Activated CD4-positive, alpha-beta T cell treated with anti-CD3 and anti-CD28 coated beads for 4 hours (primary cell): Measurements from ENCODE around the gene NOL4.
"Not testable (repeated sequence)": the region's sequence is repeated elsewhere in the genome, so short reads cannot be mapped to it uniquely, and the experiment has no call there.

Source experiments
- DNase-seq, 2 donors: peaks; one replicate each; pipeline ENCODE4 v3.0.0-alpha.2; 2020

The NOL4 gene

GRCh38 chr18:34224423-34225217, at the start of gene NOL4:
Gene NOL4 (minus strand): TSS chr18:34224913. CDS start chr18:34223253, 1,660 bp downstream.
- DNase-seq = no peak

GRCh38 chr18:34266029-34266428, 41.3 kb upstream of the NOL4 start:
- not testable (repeated sequence) for DNase-seq

- DNase-seq = no peak
Measured at GRCh38 chr18:34261865-34262780, 37.4 kb upstream of the NOL4 start.

- no peak for DNase-seq
Measured at GRCh38 chr18:34258176-34258575, 33.5 kb upstream of the NOL4 start.

- DNase-seq = no peak
Measured at GRCh38 chr18:34251919-34252318, 27.2 kb upstream of the NOL4 start.

- DNase-seq = no peak
Measured at GRCh38 chr18:34248727-34249126, 24.0 kb upstream of the NOL4 start.

- DNase-seq = no peak
Measured at GRCh38 chr18:34242739-34243138, 18.0 kb upstream of the NOL4 start.

DNA sequence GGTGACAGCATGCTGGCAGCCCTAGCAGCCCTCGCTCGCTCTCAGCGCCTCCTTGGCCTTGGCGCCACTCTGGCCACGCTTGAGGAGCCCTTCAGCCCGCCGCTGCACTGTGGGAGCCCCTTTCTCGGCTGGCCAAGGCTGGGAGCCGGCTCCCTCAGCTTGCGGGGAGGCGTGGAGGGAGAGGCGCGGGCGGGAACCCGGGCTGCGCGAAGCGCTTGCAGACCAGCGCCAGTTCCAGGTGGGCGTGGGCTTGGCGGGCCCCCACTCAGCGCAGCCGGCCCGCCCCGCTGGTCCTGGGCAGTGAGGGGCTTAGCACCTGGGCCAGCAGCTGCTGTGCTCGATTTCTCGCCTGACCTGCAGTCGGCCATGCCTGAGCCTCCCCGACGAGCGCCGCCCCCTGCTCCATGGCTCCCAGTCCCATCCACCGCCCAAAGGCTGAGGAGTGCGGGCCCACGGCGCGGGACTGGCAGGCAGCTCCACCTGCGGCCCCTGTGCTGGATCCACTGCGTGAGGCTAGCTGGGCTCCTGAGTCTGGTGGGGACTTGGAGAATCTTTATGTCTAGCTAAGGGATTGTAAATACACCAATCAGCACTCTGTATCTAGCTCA, 9.2 kb upstream of the NOL4 start:
- DNase-seq = not testable (repeated sequence)

DNA sequence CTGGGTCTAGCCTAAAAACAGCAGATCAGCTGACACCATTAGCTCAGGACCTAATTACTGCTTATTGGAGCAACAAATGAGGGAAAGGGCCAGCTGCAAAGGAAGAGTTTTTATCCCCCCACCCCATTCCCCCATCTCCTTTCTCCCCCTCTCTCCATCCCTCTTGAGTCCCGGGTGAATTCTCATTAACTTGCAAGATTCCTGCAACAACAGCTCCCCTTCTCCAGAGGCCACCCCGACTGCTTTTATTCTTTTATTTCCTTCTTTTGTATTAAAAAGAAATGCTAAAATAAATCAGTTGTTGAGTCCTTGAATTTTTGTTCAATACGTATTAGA, 473 bp upstream of the NOL4 start:
- DNase-seq = no peak

DNA sequence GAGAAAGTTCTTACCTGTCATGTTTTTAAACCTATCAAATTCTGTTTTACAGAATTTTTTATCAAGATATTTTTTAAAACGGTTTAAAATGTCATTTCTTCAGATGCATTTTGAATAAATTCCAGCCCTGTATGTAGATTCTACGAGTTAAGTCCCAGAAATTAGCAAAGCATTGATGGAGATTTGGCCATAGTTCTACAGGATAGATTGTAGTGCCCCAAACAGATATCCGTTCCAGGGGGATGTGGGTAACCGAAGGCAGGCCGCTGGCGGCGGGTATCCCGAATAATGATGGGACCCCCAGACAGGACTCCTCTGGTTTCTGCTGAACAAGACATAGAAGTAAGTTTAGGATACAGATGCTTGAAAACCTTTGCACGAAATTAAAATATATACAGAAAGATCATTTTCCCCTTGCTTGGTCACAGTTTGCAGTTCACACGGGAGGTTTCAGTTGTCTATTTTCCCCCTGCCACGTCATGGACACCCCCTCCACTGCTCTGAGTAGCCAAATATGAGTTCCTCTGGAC, 755 bp downstream of the NOL4 start:
- no peak for DNase-seq

GRCh38 chr18:34223164-34223892, 1.4 kb downstream of the NOL4 start:
- DNase-seq = no peak

GRCh38 chr18:34222307-34223163, 2.2 kb downstream of the NOL4 start:
- no peak for DNase-seq

GRCh38 chr18:34221971-34222306, 2.8 kb downstream of the NOL4 start:
- DNase-seq = no peak

DNA sequence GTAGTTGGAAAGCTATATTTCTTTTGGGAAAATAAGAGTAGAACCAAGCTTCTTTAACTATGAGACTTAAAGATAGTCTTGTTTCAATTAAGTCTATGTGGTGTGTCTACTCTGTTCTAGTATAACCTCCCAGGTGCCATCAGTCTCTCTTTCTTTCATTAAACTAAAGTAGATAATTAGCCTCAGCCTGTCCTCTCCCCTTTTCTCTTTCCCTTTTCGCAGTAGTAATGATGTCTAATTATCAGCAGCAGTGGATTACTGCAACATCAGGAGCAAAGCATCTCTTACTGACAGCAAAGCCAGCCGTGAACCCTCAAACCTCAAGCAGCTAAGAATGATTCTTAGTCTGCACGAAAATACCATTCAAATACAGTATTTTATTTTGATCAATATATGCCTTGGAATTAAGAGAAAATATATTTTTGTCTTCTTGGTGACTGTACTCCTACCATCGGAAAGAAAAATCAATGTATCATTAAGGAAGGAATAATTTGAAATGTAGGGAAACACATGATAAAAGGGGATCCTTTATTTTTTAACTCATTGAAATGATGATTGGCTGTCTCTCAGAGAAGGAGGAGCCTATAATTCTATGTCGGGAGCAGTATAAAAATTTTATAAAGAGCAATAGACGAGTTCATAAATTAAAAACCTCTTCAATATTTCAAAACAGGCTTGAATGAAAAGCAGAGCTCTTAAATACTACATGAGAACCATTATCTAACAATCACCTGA, 4.5 kb downstream of the NOL4 start:
- no peak for DNase-seq

- DNase-seq = no peak
Measured at GRCh38 chr18:34219651-34220050, 5.1 kb downstream of the NOL4 start.

GRCh38 chr18:34212511-34212910, 12.2 kb downstream of the NOL4 start:
- no peak for DNase-seq

- no peak for DNase-seq
Measured at GRCh38 chr18:34207344-34207851, 17.3 kb downstream of the NOL4 start.

DNA sequence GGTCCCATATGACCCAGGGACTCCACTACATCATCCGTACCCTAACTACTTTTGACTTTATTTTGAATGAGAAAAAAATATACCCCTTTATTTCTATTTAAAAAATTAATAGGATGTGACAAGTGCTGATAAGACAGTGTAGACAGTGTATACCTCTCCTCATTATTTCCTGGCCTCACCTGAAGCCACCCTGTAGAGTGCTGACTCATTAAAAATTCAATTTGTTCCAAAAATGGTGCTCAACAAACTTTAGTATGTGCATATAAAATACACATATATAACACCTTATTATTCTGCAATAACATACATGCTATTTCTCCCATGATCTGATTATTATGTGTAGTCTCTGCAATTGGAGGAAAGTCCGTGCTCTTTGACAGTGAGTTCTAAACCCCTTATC, 20.8 kb downstream of the NOL4 start:
- no peak for DNase-seq

DNA sequence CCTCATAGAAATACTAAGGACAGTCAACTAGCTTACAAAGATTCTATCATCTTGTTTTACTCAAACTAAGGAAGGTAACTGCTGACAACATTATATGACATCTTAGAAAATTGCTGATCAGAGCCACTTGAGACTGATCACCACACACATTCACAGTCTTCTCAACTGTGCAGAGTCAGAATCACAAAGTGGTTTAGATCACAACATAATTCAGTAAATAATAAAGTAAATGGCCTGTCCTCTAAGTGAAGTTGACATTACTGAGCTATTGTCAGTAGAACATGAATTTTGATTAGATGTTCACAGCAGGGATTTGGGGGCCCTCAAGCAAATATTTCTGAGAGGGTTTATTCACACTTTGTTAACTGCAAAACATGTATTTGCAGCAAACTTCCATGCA, 28.5 kb downstream of the NOL4 start:
- DNase-seq = no peak

GRCh38 chr18:34194239-34194638, 30.5 kb downstream of the NOL4 start:
- no peak for DNase-seq
